BE2C (cell line): ENCODE measurements around the gene CLMP.

Source experiments
- DNase-seq: peaks from one replicate; pipeline ENCODE4 v3.0.0-alpha.2; 2020
- H3K27me3 ChIP-seq: fragments of 250-450 bp; sonication (Bioruptor Pico); 2 replicates; pipeline ENCODE4 v1.5.1; 2020; ENCODE audit warnings: mild to moderate bottlenecking
- H3K36me3 ChIP-seq: fragments of 250-450 bp; sonication (Bioruptor Pico); 2 replicates; pipeline ENCODE4 v1.5.1; 2020; ENCODE audit warnings: mild to moderate bottlenecking
- H3K4me1 ChIP-seq: fragments of 250-450 bp; sonication (Bioruptor Pico); 2 replicates; pipeline ENCODE4 v1.5.1; 2020
- H3K4me3 ChIP-seq: 2 replicates; pipeline ENCODE4 v1.5.1; 2011; ENCODE audit warnings: low read depth, low read length
- H3K9me3 ChIP-seq: fragments of 250-450 bp; sonication (Bioruptor Pico); 2 replicates; pipeline ENCODE4 v1.5.1; 2020
- TF ChIP-seq, protein P1 (sequence below): IDR thresholded peaks from 2 replicates; pipeline ENCODE4 v1.5.1; 2012; ENCODE audit warnings: mild to moderate bottlenecking, low read depth, low read length

Gene CLMP

DNA sequence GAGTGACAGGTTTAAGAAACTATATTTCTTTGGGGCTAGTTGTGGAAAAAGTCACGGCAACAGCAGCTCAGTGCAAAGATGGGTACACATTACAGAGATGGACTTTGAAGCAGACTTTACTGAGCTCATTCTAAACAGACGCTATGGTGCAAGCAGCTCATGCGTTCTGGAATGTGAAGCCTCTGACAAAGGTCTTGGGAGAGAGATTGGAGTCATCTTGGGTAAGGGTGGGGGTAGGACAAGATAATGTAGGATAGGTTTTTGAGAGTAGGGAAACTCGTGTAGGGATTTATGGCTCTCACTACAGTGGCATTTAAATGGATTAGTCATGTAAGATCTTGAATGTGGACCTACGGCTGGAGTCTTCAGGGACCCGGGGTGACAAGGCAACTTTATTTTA, 36.2 kb upstream of the CLMP start:
- DNase-seq: no peak
- TF ChIP-seq, protein P1, sequence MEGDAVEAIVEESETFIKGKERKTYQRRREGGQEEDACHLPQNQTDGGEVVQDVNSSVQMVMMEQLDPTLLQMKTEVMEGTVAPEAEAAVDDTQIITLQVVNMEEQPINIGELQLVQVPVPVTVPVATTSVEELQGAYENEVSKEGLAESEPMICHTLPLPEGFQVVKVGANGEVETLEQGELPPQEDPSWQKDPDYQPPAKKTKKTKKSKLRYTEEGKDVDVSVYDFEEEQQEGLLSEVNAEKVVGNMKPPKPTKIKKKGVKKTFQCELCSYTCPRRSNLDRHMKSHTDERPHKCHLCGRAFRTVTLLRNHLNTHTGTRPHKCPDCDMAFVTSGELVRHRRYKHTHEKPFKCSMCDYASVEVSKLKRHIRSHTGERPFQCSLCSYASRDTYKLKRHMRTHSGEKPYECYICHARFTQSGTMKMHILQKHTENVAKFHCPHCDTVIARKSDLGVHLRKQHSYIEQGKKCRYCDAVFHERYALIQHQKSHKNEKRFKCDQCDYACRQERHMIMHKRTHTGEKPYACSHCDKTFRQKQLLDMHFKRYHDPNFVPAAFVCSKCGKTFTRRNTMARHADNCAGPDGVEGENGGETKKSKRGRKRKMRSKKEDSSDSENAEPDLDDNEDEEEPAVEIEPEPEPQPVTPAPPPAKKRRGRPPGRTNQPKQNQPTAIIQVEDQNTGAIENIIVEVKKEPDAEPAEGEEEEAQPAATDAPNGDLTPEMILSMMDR: no peak
- Histone ChIP-seq H3K36me3 (no peaks in the 10 kb centered on the region), H3K9me3 (no peaks in the 10 kb centered on the region), H3K27me3 (no peaks in the 10 kb centered on the region), H3K4me3 (no peak overlapping the region), H3K4me1 (0 out of 2 replicates have a peak, but pooled peaks cover 2% of the 10 kb centered on the region)

DNA sequence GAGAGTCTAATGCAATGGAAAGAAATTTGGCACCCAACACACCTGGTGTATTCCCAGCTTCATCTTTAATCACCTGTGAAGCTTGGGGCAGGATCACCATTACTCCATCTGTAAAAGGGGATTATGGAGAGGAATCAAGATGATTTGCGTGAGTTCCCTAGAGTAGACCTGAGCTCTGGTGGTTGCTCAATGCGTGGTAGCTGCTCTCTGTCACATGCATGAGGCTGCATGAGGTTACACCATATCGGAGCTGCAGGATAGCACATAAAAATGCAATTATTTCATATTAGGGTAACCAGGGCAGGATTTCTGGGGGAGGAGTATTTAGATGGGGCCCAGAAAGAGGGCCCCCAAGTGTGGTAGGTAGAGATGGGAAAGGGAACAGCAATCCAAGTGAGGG, 35.3 kb upstream of the CLMP start:
- H3K4me1 ChIP-seq: 0 out of 2 replicates have a peak, but pooled peaks cover 2% of the 10 kb centered on the region
- no peaks in the 10 kb centered on the region for H3K36me3 ChIP-seq
- TF ChIP-seq, protein P1: no peak
- no peaks in the 10 kb centered on the region for H3K27me3 ChIP-seq
- H3K9me3 ChIP-seq: no peaks in the 10 kb centered on the region
- no peak for DNase-seq
- no peak overlapping the region for H3K4me3 ChIP-seq

DNA sequence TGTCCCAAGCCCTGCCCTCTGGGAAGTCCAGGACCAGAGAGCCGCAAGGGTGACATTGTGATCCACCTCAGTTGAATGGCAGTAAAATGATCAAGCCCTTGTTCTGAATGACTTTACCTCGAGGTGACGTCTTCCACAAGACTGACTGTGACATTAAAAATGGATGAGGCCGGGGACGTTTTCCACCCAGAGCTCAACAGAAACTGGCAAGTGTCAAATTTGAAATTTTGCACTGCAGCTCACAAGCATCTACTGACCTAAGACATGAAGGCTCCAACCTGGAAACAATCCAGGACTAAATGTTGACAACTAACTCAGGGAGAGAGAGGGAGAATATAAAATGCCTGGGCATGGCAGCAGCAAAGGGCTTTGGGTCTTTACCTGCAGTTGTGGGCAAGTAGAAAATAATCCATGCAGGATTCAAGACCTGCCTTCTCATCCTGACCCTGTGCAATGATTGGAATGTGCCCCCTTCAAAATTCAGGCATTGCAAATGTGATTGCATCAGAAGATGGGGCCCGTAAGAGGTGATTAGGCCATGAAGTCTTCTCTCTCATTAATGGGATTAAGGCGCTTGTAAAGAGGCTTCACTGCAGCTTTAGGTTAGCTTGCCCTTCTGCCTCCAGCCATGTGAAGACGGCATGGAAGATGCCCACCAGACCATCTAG, 33.6 kb upstream of the CLMP start:
- Histone ChIP-seq H3K27me3 (no peaks in the 10 kb centered on the region), H3K4me1 (0 out of 2 replicates have a peak, but pooled peaks cover 2% of the 10 kb centered on the region), H3K4me3 (no peak overlapping the region), H3K9me3 (no peaks in the 10 kb centered on the region), H3K36me3 (no peaks in the 10 kb centered on the region)
- TF ChIP-seq, protein P1: no peak
- DNase-seq: no peak

DNA sequence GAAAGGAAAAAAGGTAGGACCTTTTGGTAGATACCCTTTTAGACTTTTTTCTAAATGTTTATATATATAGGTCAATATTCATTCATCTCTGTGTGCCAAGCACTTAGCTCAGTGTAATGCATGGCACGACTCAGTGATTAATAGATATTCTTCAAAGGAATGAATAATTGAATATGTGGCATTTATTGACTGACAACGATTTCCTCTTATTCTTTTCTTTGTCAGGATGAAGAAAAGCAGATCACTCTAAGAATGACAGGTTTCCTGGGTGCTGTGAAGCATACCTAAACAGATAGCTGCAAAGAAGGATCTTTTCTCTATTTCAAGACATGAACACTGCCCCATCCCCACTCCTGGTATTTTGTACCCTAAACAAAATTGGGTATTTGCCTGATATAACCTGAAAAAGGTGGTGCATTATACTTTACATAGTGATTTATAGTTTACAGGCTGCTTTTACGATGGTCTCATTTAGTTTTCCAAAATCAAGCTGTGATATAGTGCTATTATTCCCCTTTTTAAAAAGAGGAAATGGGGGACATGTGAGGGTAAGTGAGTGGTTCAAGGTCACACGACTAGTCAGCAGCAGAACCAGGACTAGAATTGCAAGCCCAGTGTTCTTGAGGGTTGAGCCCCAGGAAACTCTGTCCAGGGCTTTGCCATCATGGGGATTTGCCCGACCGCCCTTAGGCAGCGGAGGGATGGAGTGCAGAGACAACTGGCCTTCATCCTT, 32.9 kb upstream of the CLMP start:
- Histone ChIP-seq H3K4me1 (no peaks in the 10 kb centered on the region), H3K4me3 (no peak overlapping the region), H3K36me3 (no peaks in the 10 kb centered on the region), H3K27me3 (no peaks in the 10 kb centered on the region), H3K9me3 (no peaks in the 10 kb centered on the region)
- TF ChIP-seq, protein P1: no peak
- DNase-seq: no peak

DNA sequence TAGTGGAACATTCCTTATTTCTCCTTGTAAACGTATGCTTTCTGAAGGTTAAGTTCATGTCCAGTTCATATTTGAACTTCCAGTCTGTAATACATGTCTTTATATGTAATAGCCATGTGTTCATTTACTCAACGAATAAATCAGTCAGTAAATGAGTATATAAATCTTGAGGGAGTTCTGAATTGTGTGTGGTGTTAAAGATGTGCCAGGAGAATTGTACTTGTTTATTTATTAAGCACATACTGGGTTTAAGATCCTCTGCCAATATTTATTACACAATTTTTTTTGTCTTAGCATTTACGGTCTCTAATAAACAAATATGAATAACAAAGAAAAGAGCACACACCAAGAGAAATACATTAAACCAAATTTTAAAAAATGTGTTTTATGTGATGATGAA, 26.5 kb upstream of the CLMP start:
- Histone ChIP-seq H3K4me1 (no peaks in the 10 kb centered on the region), H3K27me3 (no peaks in the 10 kb centered on the region), H3K4me3 (no peak overlapping the region), H3K36me3 (no peaks in the 10 kb centered on the region), H3K9me3 (no peaks in the 10 kb centered on the region)
- DNase-seq: no peak
- TF ChIP-seq, protein P1: no peak

DNA sequence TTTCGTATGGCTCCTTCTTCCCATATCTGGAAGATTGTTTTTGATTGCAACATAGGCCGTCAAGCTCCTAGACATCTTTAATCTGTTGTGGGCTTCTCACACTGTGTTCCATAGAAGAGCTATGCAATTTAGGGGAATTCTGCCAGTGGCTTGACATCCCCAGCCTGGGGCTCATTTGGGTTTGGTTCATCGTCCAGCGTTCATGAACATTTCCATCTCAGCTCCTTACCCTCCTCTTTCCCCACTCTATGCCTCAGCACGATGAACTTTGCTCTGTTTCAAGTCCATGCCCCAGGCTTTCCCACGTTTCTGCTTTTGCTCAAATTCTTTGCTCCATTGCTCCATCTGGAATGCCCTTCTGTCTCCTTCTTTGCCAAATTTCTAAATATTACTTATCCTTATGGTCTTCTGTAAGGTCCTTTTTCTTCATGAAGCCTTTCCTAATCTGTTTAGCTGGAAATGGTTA, 26.1 kb upstream of the CLMP start:
- TF ChIP-seq, protein P1: no peak
- Histone ChIP-seq H3K4me3 (no peak overlapping the region), H3K36me3 (no peaks in the 10 kb centered on the region), H3K4me1 (no peaks in the 10 kb centered on the region), H3K27me3 (no peaks in the 10 kb centered on the region), H3K9me3 (no peaks in the 10 kb centered on the region)
- no peak for DNase-seq
